HepG2 (cell line): ENCODE data around the gene SLC17A9. TPM values are rescaled to one million over a fixed set of nuclear protein-coding genes. Genes with fewer than 3 reads are reported as not detected.
A peak's percentile ranks its signal among the peaks of the same experiment; 100 is the strongest.

Experiments
- BRD4 ChIP-seq: sonication (generic); formaldehyde crosslinking; IDR thresholded peaks from 2 replicates; pipeline ENCODE4 v1.4.0; 2020; ENCODE audit warnings: missing genetic modification reagents
- MED8 ChIP-seq: sonication (generic); formaldehyde crosslinking; IDR thresholded peaks from 2 replicates; pipeline ENCODE4 v1.8.1; 2023; ENCODE audit warnings: mild to moderate bottlenecking, missing genetic modification reagents; ENCODE audit not compliant: insufficient replicate concordance
- NR2F6 ChIP-seq, 2 experiments: IDR thresholded peaks; 2 replicates each; pipeline ENCODE4 v1.6.1; 2016; ENCODE audit warnings: antibody characterized with exemption in 1 of 2, mild to moderate bottlenecking in 1 of 2
- RCOR2 ChIP-seq: IDR thresholded peaks from 2 replicates; pipeline ENCODE4 v1.6.1; 2016; ENCODE audit warnings: missing biosample characterization, missing genetic modification reagents
- SALL1 ChIP-seq: sonication (generic); formaldehyde crosslinking; IDR thresholded peaks from 2 replicates; pipeline ENCODE4 v1.8.0; 2022; ENCODE audit warnings: mild to moderate bottlenecking, missing genetic modification reagents
- THAP9 ChIP-seq: sonication (generic); formaldehyde crosslinking; IDR thresholded peaks from 2 replicates; pipeline ENCODE4; 2020; ENCODE audit warnings: missing genetic modification reagents, mild to moderate bottlenecking, borderline replicate concordance
- ZNF232 ChIP-seq: sonication (generic); formaldehyde crosslinking; IDR thresholded peaks from 2 replicates; pipeline ENCODE4 v1.4.0; 2020; ENCODE audit warnings: missing genetic modification reagents, borderline replicate concordance
- ZNF609 ChIP-seq: sonication (generic); formaldehyde crosslinking; IDR thresholded peaks from 2 replicates; pipeline ENCODE4 v1.4.0; 2020; ENCODE audit warnings: mild to moderate bottlenecking, missing genetic modification reagents, borderline replicate concordance
- ZNF687 ChIP-seq: sonication (generic); formaldehyde crosslinking; IDR thresholded peaks from 2 replicates; pipeline ENCODE4 v1.5.1; 2020; ENCODE audit warnings: mild to moderate bottlenecking, missing genetic modification reagents, moderate library complexity
- polyA plus RNA-seq, 8 experiments: library from polyadenylated mRNA; depleted of rRNA in 3 of 8; stranded (reverse) in 7 of 8; unstranded in 1 of 8; fragments of >200 nt; fragmentation: Illumina TruSeq in 4 of 8; extraction: Trizol in 4 of 8; gene quantifications; 2 replicates each; pipeline versions ENCODE4 v1.2.1 to v1.2.3, GENCODE V29; 2011 to 2016; ENCODE audit warnings: low read depth in 4 of 8, missing spikeins in 1 of 8, mixed read lengths in 1 of 8; ENCODE audit not compliant: insufficient read depth in 1 of 8
- total RNA-seq, 5 experiments: library from RNA; depleted of rRNA; stranded (reverse); fragments of >200 nt; fragmentation: Illumina TruSeq; extraction: Trizol; gene quantifications; 2 replicates each; pipeline ENCODE4 v1.2.3, GENCODE V29; 2016; ENCODE audit warnings: low read depth in 1 of 5

The SLC17A9 gene
- total and polyA plus RNA-seq, 2 of the 13 experiments (the other 11 are each of a cell fraction or from before 2014, with no cell fraction given) = 110 to 191 TPM

GRCh38 chr20:62913043-62913630 lies 39.4 kb upstream of the SLC17A9 start (continued):
- TF ChIP-seq ZNF687 (CRISPR knock-in tag) = peak; percentile 30; the same call in 1 of the 2 replicates
- TF ChIP-seq ZNF609 (CRISPR knock-in tag) = peak; percentile 40; the same call in 1 of the 2 replicates
- no peak for TF ChIP-seq MED8 (CRISPR knock-in tag)
- peak; percentile 41; the same call in 1 of the 2 replicates for TF ChIP-seq RCOR2 (CRISPR knock-in tag)
- 0 out of 2 replicates have a peak, but pooled peaks have one; percentile 18 for TF ChIP-seq BRD4 (CRISPR knock-in tag)
- TF ChIP-seq NR2F6 (IDR thresholded peaks at IDR 0.05) = peak; percentile 88
- peak; percentile 79 for TF ChIP-seq NR2F6 (CRISPR knock-in tag; IDR thresholded peaks at IDR 0.05)
- peak; percentile 32; the same call in 1 of the 2 replicates for TF ChIP-seq THAP9
- TF ChIP-seq SALL1 (CRISPR knock-in tag) = peak; percentile 63; the same call in 1 of the 2 replicates
- TF ChIP-seq ZNF232 (CRISPR knock-in tag) = 0 out of 2 replicates have a peak, but pooled peaks have one; percentile 23
